Measurements from ENCODE around the gene POU3F3.

POU3F3 gene

DNA sequence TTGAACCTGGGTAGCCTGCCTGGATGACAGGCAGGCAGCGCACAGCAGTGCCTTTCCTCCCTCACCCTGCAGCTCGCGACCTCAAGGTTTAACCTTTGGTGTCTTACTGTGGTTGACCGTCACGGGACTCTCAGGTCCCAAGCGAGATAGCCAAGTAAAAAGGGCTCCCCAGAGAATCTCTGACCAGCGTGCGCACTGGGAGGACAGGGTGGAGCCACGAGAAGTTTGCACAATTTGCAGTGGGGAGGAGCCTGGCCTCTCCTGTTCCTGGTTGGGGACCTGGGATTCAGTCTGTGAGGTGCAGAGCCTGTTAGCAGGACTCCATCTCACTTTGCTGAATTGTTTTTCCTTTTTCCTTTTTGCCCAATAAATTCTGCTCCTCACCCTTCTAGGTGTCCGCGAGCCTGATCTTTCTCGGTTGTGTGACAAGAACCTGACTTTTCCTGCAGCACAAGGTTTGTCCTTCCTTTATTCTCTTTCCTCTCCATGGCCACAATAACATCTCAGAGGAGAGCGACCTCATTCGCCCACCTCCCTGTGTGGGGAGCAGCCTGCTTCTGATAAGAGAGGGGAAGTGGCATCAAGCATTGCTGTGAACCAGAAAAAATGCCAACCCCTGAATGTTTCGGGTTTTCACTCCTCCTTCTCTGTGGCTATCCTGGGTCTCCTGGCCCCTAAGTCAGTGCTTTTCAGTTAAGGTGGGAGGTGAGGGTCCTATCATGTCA lies 36.2 kb downstream of the POU3F3 start:
- Histone ChIP-seq H3K9me2 (replicated peaks; ENCODE audit: low read depth, low read length) (no peaks in the 10 kb centered on the region), H3K4me3 (ENCODE audit: low read length, poor library complexity, severe bottlenecking) (no peak overlapping the region), H3K9ac (ENCODE audit: low read depth, low read length, poor library complexity, severe bottlenecking) (no peak overlapping the region), H3F3A (ENCODE audit: low read depth) (no peaks in the 10 kb centered on the region), H3K79me2 (ENCODE audit: insufficient read depth, low read length) (no peaks in the 10 kb centered on the region), H3K27me3 (ENCODE audit: insufficient read depth, low read length, poor library complexity, severe bottlenecking) (no peaks in the 10 kb centered on the region), H3K4me1 (ENCODE audit: insufficient read depth, low read length, poor library complexity, severe bottlenecking) (peaks cover 15% of the 10 kb centered on the region), H3K4me2 (ENCODE audit: low read depth, low read length, poor library complexity, severe bottlenecking) (no peak overlapping the region), H2AFZ (ENCODE audit: low read length) (no peak overlapping the region), H3K36me3 (ENCODE audit: insufficient read depth, low read length) (no peaks in the 10 kb centered on the region), H4K20me1 (ENCODE audit: insufficient read depth, low read length, poor library complexity, severe bottlenecking) (no peaks in the 10 kb centered on the region), H3K9me3 (ENCODE audit: insufficient read depth, low read depth, low read length) (no peaks in the 10 kb centered on the region)
- no peak for TF ChIP-seq EZH2phosphoT487 (IDR thresholded peaks at IDR 0.05; ENCODE audit: borderline replicate concordance)
- TF ChIP-seq, protein P1, sequence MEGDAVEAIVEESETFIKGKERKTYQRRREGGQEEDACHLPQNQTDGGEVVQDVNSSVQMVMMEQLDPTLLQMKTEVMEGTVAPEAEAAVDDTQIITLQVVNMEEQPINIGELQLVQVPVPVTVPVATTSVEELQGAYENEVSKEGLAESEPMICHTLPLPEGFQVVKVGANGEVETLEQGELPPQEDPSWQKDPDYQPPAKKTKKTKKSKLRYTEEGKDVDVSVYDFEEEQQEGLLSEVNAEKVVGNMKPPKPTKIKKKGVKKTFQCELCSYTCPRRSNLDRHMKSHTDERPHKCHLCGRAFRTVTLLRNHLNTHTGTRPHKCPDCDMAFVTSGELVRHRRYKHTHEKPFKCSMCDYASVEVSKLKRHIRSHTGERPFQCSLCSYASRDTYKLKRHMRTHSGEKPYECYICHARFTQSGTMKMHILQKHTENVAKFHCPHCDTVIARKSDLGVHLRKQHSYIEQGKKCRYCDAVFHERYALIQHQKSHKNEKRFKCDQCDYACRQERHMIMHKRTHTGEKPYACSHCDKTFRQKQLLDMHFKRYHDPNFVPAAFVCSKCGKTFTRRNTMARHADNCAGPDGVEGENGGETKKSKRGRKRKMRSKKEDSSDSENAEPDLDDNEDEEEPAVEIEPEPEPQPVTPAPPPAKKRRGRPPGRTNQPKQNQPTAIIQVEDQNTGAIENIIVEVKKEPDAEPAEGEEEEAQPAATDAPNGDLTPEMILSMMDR (conservative IDR thresholded peaks at IDR 0.05; ENCODE audit: low read length), result no peak

DNA sequence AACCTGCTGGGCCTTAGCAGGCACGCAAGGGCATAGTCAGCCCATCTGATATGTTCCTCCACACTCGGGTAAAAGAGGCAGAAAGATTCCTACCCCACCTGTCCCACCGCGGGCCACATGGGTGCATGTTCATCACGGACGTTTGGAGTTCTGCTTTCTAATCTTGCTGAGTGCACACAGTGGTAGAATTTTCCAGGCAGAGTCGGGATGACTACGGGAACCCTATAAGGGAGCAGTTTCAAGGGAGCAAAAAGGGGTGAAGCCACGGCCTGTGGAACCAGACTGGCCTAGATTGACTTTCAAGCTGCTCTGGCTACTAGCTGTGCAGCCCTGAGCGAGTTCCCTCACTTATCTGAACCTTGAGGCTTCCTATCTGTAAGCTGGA lies 36.8 kb downstream of the POU3F3 start:
- Histone ChIP-seq H3K4me2 (ENCODE audit: low read depth, low read length, poor library complexity, severe bottlenecking) (no peak overlapping the region), H2AFZ (ENCODE audit: low read length) (no peak overlapping the region), H3F3A (ENCODE audit: low read depth) (no peaks in the 10 kb centered on the region), H3K4me1 (ENCODE audit: insufficient read depth, low read length, poor library complexity, severe bottlenecking) (peaks cover 15% of the 10 kb centered on the region), H3K79me2 (ENCODE audit: insufficient read depth, low read length) (no peaks in the 10 kb centered on the region), H3K27me3 (ENCODE audit: insufficient read depth, low read length, poor library complexity, severe bottlenecking) (no peaks in the 10 kb centered on the region), H3K4me3 (ENCODE audit: low read length, poor library complexity, severe bottlenecking) (no peak overlapping the region), H4K20me1 (ENCODE audit: insufficient read depth, low read length, poor library complexity, severe bottlenecking) (no peaks in the 10 kb centered on the region), H3K9me2 (replicated peaks; ENCODE audit: low read depth, low read length) (no peaks in the 10 kb centered on the region), H3K9ac (ENCODE audit: low read depth, low read length, poor library complexity, severe bottlenecking) (no peak overlapping the region), H3K36me3 (ENCODE audit: insufficient read depth, low read length) (no peaks in the 10 kb centered on the region), H3K9me3 (ENCODE audit: insufficient read depth, low read depth, low read length) (no peaks in the 10 kb centered on the region)
- TF ChIP-seq, protein P1 (conservative IDR thresholded peaks at IDR 0.05; ENCODE audit: low read length), result no peak
- no peak for TF ChIP-seq EZH2phosphoT487 (IDR thresholded peaks at IDR 0.05; ENCODE audit: borderline replicate concordance)

DNA sequence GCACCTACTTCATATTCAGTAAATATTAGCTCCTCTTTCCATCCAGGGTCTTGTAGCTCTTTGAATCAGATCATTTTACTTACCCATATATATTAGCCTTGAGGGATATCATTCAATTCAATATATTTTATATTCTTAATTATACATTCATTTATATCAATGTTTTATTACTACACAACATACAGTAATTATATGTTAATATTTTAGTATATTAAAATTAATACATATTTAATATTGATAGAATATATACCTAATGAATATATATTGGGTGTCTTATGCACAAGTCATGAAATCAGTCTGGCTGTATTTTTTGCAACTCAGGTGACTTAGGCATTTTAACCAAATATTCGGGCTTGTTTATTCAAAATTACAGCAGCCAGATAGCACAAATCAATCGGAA lies 37.2 kb downstream of the POU3F3 start:
- Histone ChIP-seq H3F3A (ENCODE audit: low read depth) (no peaks in the 10 kb centered on the region), H3K27me3 (ENCODE audit: insufficient read depth, low read length, poor library complexity, severe bottlenecking) (no peaks in the 10 kb centered on the region), H3K4me2 (ENCODE audit: low read depth, low read length, poor library complexity, severe bottlenecking) (no peak overlapping the region), H3K79me2 (ENCODE audit: insufficient read depth, low read length) (no peaks in the 10 kb centered on the region), H3K9ac (ENCODE audit: low read depth, low read length, poor library complexity, severe bottlenecking) (no peak overlapping the region), H3K4me3 (ENCODE audit: low read length, poor library complexity, severe bottlenecking) (no peak overlapping the region), H2AFZ (ENCODE audit: low read length) (no peak overlapping the region), H4K20me1 (ENCODE audit: insufficient read depth, low read length, poor library complexity, severe bottlenecking) (no peaks in the 10 kb centered on the region), H3K9me2 (replicated peaks; ENCODE audit: low read depth, low read length) (no peaks in the 10 kb centered on the region), H3K4me1 (ENCODE audit: insufficient read depth, low read length, poor library complexity, severe bottlenecking) (peaks cover 15% of the 10 kb centered on the region), H3K9me3 (ENCODE audit: insufficient read depth, low read depth, low read length) (no peaks in the 10 kb centered on the region), H3K36me3 (ENCODE audit: insufficient read depth, low read length) (no peaks in the 10 kb centered on the region)
- TF ChIP-seq, protein P1 (conservative IDR thresholded peaks at IDR 0.05; ENCODE audit: low read length), result no peak
- no peak for TF ChIP-seq EZH2phosphoT487 (IDR thresholded peaks at IDR 0.05; ENCODE audit: borderline replicate concordance)
